ENCODE measurements around the gene GLDC.

The GLDC gene

DNA sequence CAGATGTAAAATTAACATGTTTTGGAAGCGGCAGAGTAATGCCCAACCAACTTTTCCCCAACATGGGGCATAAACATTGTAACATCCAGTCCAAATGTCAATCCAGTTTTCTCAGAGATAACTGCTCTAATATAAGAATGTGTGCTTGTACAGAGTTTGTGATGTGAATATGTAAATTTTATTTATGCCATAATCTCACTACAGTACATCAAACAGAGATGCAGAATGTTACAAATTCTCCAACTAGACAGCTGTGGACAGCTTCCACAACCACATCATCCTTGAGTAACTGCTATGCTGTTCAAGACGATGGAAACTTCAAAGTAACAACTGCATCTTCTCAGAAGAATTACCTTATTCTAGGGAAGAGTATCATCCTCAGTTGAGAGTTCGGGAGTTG is 109.9 kb downstream of the GLDC start:
- no peak overlapping the region for H3K4me3 ChIP-seq (ENCODE audit: low read depth in 1 of 2, low read length in 2 of 2)
- H3K79me2 ChIP-seq (ENCODE audit: insufficient read depth, low read length) = no peaks in the 10 kb centered on the region
- H3K4me2 ChIP-seq (ENCODE audit: insufficient read depth, low read length) = no peak overlapping the region
- H2AFZ ChIP-seq (ENCODE audit: low read depth, low read length) = no peak overlapping the region
- H3K9ac ChIP-seq (ENCODE audit: low read depth, low read length) = no peak overlapping the region
- no peaks in the 10 kb centered on the region for H4K20me1 ChIP-seq (ENCODE audit: insufficient read depth, low read length)
- no peaks in the 10 kb centered on the region for H3K36me3 ChIP-seq (ENCODE audit: insufficient read depth, low read length)
- no peaks in the 10 kb centered on the region for H3K9me3 ChIP-seq (ENCODE audit: insufficient read depth, low read length, severe bottlenecking)
- ATAC-seq (ENCODE audit: insufficient read depth, low read depth) (no peak), DNase-seq (no peak)
- H3K27me3 ChIP-seq (ENCODE audit: insufficient read depth, low read length, poor library complexity) = no peaks in the 10 kb centered on the region
- TF ChIP-seq, protein P1, sequence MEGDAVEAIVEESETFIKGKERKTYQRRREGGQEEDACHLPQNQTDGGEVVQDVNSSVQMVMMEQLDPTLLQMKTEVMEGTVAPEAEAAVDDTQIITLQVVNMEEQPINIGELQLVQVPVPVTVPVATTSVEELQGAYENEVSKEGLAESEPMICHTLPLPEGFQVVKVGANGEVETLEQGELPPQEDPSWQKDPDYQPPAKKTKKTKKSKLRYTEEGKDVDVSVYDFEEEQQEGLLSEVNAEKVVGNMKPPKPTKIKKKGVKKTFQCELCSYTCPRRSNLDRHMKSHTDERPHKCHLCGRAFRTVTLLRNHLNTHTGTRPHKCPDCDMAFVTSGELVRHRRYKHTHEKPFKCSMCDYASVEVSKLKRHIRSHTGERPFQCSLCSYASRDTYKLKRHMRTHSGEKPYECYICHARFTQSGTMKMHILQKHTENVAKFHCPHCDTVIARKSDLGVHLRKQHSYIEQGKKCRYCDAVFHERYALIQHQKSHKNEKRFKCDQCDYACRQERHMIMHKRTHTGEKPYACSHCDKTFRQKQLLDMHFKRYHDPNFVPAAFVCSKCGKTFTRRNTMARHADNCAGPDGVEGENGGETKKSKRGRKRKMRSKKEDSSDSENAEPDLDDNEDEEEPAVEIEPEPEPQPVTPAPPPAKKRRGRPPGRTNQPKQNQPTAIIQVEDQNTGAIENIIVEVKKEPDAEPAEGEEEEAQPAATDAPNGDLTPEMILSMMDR (IDR thresholded peaks at IDR 0.05; ENCODE audit: borderline replicate concordance, extremely low read depth, low read length, poor library complexity, severe bottlenecking) = no peak
- TF ChIP-seq EZH2 (IDR thresholded peaks at IDR 0.05; ENCODE audit: borderline replicate concordance, low read depth, low read length, severe bottlenecking) = no peak
- H3K27ac ChIP-seq (ENCODE audit: low read length) = no peak overlapping the region
- no peaks in the 10 kb centered on the region for H3K4me1 ChIP-seq (ENCODE audit: insufficient read depth, low read length)

DNA sequence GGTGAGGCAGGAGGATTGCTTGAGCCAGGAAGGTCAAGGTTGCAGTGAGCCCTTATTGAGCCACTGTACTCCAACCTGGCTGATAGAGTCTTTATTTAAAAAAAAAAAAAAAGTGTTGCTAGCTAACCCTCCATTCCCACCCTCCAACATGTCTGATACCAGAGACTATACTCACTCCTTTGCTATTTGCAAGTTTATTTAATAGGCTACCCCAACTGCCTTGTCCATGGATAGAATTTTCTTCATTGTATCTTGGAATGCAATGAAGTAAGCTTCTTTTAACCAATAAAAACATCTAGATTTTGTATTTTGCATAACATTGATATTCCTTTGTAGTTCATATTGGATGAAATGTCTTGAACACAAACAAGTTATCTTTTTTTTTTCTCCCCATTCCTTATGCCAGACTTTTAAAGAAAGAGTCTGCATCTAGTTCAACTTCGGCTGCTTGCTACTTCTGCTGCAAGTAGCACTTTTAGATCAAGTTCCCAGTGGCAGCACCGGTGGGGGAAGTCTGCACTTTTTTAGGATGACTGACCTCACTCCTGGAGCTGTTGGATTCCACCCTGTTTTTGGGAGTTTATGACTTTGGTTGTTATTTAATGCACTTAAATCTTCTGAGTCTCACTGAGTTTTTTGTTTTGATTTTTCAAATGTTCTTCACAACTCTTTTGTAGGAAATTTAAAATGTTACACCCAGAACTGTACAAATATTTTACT is 120.0 kb downstream of the GLDC start:
- Histone ChIP-seq H3K9me3 (ENCODE audit: insufficient read depth, low read length, severe bottlenecking) (no peaks in the 10 kb centered on the region), H3K4me2 (ENCODE audit: insufficient read depth, low read length) (no peak overlapping the region), H3K4me3 (ENCODE audit: low read depth in 1 of 2, low read length in 2 of 2) (no peak overlapping the region), H2AFZ (ENCODE audit: low read depth, low read length) (no peak overlapping the region), H3K27ac (ENCODE audit: low read length) (no peak overlapping the region), H3K36me3 (ENCODE audit: insufficient read depth, low read length) (no peaks in the 10 kb centered on the region), H3K79me2 (ENCODE audit: insufficient read depth, low read length) (no peaks in the 10 kb centered on the region), H3K4me1 (ENCODE audit: insufficient read depth, low read length) (no peaks in the 10 kb centered on the region), H4K20me1 (ENCODE audit: insufficient read depth, low read length) (no peaks in the 10 kb centered on the region), H3K27me3 (ENCODE audit: insufficient read depth, low read length, poor library complexity) (no peaks in the 10 kb centered on the region), H3K9ac (ENCODE audit: low read depth, low read length) (no peak overlapping the region)
- TF ChIP-seq, protein P1 (IDR thresholded peaks at IDR 0.05; ENCODE audit: borderline replicate concordance, extremely low read depth, low read length, poor library complexity, severe bottlenecking) = no peak
- no peak for TF ChIP-seq EZH2 (IDR thresholded peaks at IDR 0.05; ENCODE audit: borderline replicate concordance, low read depth, low read length, severe bottlenecking)
- DNase-seq = no peak
- no peak for ATAC-seq (ENCODE audit: insufficient read depth, low read depth)

DNA sequence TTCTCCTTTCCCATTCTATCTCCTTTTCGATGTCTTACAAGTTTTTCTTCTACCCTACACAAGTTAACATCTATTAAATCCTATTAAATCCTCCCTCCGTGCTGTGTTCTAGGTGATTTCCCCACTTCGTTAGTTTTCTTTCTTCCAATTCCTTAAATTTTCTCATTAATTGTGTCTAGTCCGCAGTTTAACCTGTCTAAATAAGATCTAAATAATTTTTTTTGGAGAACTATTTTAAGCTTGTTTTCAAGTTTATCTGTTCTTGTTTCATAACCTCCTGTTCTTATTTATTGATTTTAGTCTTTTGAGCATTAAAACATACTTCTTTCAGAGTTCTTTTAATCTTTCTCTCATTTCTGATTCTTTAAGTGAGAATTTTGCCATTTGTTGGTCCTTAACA is 123.3 kb downstream of the GLDC start:
- Histone ChIP-seq H4K20me1 (ENCODE audit: insufficient read depth, low read length) (no peaks in the 10 kb centered on the region), H3K4me1 (ENCODE audit: insufficient read depth, low read length) (no peaks in the 10 kb centered on the region), H3K27me3 (ENCODE audit: insufficient read depth, low read length, poor library complexity) (no peaks in the 10 kb centered on the region), H3K9ac (ENCODE audit: low read depth, low read length) (no peak overlapping the region), H3K79me2 (ENCODE audit: insufficient read depth, low read length) (no peaks in the 10 kb centered on the region), H3K9me3 (ENCODE audit: insufficient read depth, low read length, severe bottlenecking) (no peaks in the 10 kb centered on the region), H3K36me3 (ENCODE audit: insufficient read depth, low read length) (no peaks in the 10 kb centered on the region; the same call in 1 of the 2 replicates), H2AFZ (ENCODE audit: low read depth, low read length) (no peak overlapping the region), H3K4me2 (ENCODE audit: insufficient read depth, low read length) (no peak overlapping the region), H3K4me3 (ENCODE audit: low read depth in 1 of 2, low read length in 2 of 2) (no peak overlapping the region), H3K27ac (ENCODE audit: low read length) (no peak overlapping the region)
- no peak for TF ChIP-seq EZH2 (IDR thresholded peaks at IDR 0.05; ENCODE audit: borderline replicate concordance, low read depth, low read length, severe bottlenecking)
- TF ChIP-seq, protein P1 (IDR thresholded peaks at IDR 0.05; ENCODE audit: borderline replicate concordance, extremely low read depth, low read length, poor library complexity, severe bottlenecking) = no peak
- no peak for DNase-seq
- ATAC-seq (ENCODE audit: insufficient read depth, low read depth) = no peak
